Suprapubic skin (tissue), 4 donors: ENCODE data around the gene NAA60. TPM values are rescaled to one million over a fixed set of nuclear protein-coding genes. Genes with fewer than 3 reads are reported as not detected.

Experiments
- DNase-seq, 2 donors: peaks; one replicate each; pipeline ENCODE4 v3.0.0-alpha.2; 2019; ENCODE audit warnings: low spot score in 2 of 2
- H3K27ac ChIP-seq: fragments of 200-600 bp; sonication (generic); one replicate; pipeline ENCODE4 v1.5.1; 2019
- H3K27me3 ChIP-seq: fragments of 200-600 bp; sonication (generic); one replicate; pipeline ENCODE4 v1.5.1; 2019
- H3K36me3 ChIP-seq: fragments of 200-600 bp; sonication (generic); one replicate; pipeline ENCODE4 v1.5.1; 2019
- H3K4me1 ChIP-seq: fragments of 200-600 bp; sonication (generic); one replicate; pipeline ENCODE4 v1.5.1; 2019
- H3K4me3 ChIP-seq: fragments of 200-600 bp; sonication (generic); one replicate; pipeline ENCODE4 v1.5.1; 2019; ENCODE audit warnings: mild to moderate bottlenecking
- H3K9me3 ChIP-seq: fragments of 200-600 bp; sonication (generic); one replicate; pipeline ENCODE4 v1.5.1; 2019
- EP300 ChIP-seq: sonication (generic); formaldehyde crosslinking; IDR thresholded peaks from one replicate; pipeline ENCODE4 v1.6.1; 2017; ENCODE audit warnings: antibody characterized with exemption
- POLR2A ChIP-seq, 2 donors: fragments of 450-650 bp; IDR thresholded peaks; one replicate each; pipeline ENCODE4 v1.6.1; 2017; ENCODE audit warnings: antibody characterized with exemption in 2 of 2, mild to moderate bottlenecking in 2 of 2, moderate library complexity in 2 of 2
- POLR2AphosphoS5 ChIP-seq, 3 donors: sonication (generic); formaldehyde crosslinking; IDR thresholded peaks; one replicate each; pipeline ENCODE4 v1.6.1; 2017; ENCODE audit warnings: antibody characterized with exemption in 3 of 3
- WGBS: methylation state at CpG from one replicate; pipeline ENCODE4 v1.1.5; 2018; 5-methylcytosine and 5-hydroxymethylcytosine counted together
- total RNA-seq, 4 donors: library from RNA; depleted of rRNA; stranded (reverse); fragments of >200 nt; gene quantifications; one replicate each; pipeline ENCODE4 v1.1.0, GENCODE V29; 2016
- TF ChIP-seq, protein P1 (sequence below), 2 donors: fragments of 200-600 bp in 1 of 2; fragments of 450-650 bp in 1 of 2; sonication (generic) in 1 of 2; IDR thresholded peaks; one replicate each; pipeline ENCODE4 v1.5.1; 2016 to 2019; ENCODE audit warnings: antibody characterized with exemption in 2 of 2, mild to moderate bottlenecking in 1 of 2, moderate library complexity in 1 of 2

Gene NAA60
- total RNA-seq, 4 donors from 2014 or later, result 20.9 to 40.2 (median 26.4) TPM

DNA sequence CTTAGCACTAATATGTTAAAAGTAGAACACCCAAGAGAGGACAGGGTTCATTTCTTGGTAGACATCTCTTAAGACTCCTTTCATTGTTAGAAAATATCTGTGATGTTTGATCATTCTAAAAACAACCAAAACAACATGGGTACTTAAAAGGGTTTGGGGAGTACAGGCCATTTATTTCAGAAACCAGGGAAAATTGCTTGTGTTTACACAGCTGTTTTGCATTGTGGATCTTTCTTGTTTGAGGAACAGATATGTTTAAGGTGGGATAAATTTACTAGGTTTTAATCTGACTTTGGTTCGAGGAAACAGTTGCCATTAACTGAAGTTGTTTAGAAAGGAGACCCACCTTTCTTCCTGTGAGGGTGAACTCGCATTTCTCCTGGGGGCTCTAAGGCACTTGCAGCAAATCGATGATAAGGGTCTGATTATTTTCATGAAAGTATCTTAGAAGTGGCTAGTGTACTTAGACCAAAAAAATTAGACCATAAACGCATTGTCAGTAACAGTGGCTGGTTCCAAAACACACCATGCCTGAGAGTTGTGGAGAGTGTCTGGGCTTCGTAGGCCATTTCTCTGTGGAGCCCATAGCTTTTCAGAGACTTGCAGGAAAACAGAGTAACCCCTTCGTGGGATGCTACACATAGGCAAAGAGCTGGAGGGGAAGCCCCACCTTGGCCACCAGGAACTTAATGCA is 75.0 kb downstream of the NAA60 start:
- Histone ChIP-seq H3K4me3 (no peak overlapping the region), H3K36me3 (peaks cover 62% of the 10 kb centered on the region), H3K27ac (no peak overlapping the region), H3K9me3 (no peaks in the 10 kb centered on the region), H3K4me1 (no peaks in the 10 kb centered on the region), H3K27me3 (no peaks in the 10 kb centered on the region)
- no peak for DNase-seq
- 84% methylated on average over 6 of the region's 6 CpGs for WGBS
- no peak for TF ChIP-seq EP300
- TF ChIP-seq, protein P1, sequence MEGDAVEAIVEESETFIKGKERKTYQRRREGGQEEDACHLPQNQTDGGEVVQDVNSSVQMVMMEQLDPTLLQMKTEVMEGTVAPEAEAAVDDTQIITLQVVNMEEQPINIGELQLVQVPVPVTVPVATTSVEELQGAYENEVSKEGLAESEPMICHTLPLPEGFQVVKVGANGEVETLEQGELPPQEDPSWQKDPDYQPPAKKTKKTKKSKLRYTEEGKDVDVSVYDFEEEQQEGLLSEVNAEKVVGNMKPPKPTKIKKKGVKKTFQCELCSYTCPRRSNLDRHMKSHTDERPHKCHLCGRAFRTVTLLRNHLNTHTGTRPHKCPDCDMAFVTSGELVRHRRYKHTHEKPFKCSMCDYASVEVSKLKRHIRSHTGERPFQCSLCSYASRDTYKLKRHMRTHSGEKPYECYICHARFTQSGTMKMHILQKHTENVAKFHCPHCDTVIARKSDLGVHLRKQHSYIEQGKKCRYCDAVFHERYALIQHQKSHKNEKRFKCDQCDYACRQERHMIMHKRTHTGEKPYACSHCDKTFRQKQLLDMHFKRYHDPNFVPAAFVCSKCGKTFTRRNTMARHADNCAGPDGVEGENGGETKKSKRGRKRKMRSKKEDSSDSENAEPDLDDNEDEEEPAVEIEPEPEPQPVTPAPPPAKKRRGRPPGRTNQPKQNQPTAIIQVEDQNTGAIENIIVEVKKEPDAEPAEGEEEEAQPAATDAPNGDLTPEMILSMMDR (IDR thresholded peaks at IDR 0.05), result no peak
- no peak for TF ChIP-seq POLR2A (IDR thresholded peaks at IDR 0.05)
- no peak for TF ChIP-seq POLR2AphosphoS5 (IDR thresholded peaks at IDR 0.05)

DNA sequence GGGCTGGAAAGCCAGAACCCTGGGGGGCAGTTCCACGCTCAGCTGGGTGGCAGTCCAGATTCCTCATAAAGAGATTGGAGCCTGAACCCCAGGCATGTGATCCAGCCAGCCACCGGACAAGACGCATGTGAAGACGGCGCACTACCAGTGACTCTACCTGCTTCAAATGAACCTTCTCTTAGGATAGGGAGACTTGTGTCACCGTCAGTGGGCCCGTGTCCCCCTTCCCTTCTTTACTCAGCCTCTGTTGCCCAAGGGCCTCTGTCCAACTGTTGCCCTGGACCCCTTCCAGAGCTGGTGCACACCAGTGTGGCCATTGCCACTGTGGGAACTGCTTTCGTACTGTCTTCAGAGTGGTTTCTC is 75.5 kb downstream of the NAA60 start:
- peak in 1 of 2 donors; percentile 56 for DNase-seq
- WGBS, result 88% methylated on average over 4 of the region's 8 CpGs
- Histone ChIP-seq H3K4me3 (no peak overlapping the region), H3K27me3 (no peaks in the 10 kb centered on the region), H3K27ac (no peak overlapping the region), H3K4me1 (no peaks in the 10 kb centered on the region), H3K9me3 (no peaks in the 10 kb centered on the region), H3K36me3 (peaks cover 62% of the 10 kb centered on the region)
- TF ChIP-seq EP300 (no peak), POLR2AphosphoS5 (IDR thresholded peaks at IDR 0.05) (no peak), POLR2A (IDR thresholded peaks at IDR 0.05) (no peak)
- TF ChIP-seq, protein P1 (IDR thresholded peaks at IDR 0.05), result no peak

DNA sequence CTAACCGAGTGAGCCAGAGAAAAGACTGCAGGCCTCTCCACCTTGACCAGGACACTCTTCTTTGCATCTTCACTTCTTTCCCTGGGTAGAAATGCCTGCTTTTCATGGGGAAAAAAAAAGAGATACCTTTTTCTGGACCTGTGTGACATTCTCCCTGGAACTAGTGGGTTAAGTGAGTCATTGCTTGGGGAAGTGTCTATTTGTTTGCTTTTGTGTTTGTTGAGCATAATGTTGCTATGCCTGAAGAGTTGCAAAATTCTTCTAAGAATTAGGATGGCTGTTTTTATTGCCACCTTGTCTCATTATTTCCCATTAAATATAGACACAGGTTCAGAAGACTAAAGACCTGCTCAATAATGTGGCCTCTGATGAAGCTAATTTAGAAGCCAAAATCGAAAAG is 76.1 kb downstream of the NAA60 start:
- H3K4me3 ChIP-seq, result no peak overlapping the region
- TF ChIP-seq EP300 (no peak), POLR2A (IDR thresholded peaks at IDR 0.05) (no peak), POLR2AphosphoS5 (IDR thresholded peaks at IDR 0.05) (no peak)
- TF ChIP-seq, protein P1 (IDR thresholded peaks at IDR 0.05), result no peak
- peaks cover 60% of the 10 kb centered on the region for H3K36me3 ChIP-seq
- DNase-seq, result no peak
- no peaks in the 10 kb centered on the region for H3K9me3 ChIP-seq
- H3K27ac ChIP-seq, result no peak overlapping the region
- no peaks in the 10 kb centered on the region for H3K27me3 ChIP-seq
- WGBS, result 91% methylated on average over 2 of the region's 2 CpGs
- H3K4me1 ChIP-seq, result no peaks in the 10 kb centered on the region

DNA sequence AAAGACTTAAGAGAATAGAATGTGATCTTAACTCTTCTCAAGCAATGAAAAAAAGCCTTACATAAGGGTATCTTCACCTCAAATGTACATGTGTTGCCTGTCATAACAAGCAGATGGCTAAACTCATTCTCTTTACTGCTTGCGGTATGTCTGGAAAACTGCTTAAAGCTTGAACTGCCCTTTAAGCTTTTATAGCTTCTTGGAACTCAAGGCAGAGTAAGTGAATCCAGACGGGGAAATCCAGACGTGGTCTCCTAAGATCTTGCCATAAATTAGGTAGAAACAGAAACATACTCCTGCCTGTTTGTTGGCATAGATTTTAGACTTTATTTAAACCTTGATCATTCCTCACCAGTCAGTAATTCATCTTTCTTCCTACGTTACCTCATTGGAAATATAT is 76.9 kb downstream of the NAA60 start:
- TF ChIP-seq EP300, result no peak
- TF ChIP-seq, protein P1 (IDR thresholded peaks at IDR 0.05), result no peak
- no peak for TF ChIP-seq POLR2A (IDR thresholded peaks at IDR 0.05)
- no peak for TF ChIP-seq POLR2AphosphoS5 (IDR thresholded peaks at IDR 0.05)
- Histone ChIP-seq H3K27ac (peak overlapping the region; percentile 32), H3K9me3 (no peaks in the 10 kb centered on the region), H3K27me3 (no peaks in the 10 kb centered on the region), H3K4me3 (no peak overlapping the region), H3K36me3 (peaks cover 63% of the 10 kb centered on the region), H3K4me1 (no peaks in the 10 kb centered on the region)
- 61% methylated on average over 4 of the region's 4 CpGs for WGBS
- no peak for DNase-seq

DNA sequence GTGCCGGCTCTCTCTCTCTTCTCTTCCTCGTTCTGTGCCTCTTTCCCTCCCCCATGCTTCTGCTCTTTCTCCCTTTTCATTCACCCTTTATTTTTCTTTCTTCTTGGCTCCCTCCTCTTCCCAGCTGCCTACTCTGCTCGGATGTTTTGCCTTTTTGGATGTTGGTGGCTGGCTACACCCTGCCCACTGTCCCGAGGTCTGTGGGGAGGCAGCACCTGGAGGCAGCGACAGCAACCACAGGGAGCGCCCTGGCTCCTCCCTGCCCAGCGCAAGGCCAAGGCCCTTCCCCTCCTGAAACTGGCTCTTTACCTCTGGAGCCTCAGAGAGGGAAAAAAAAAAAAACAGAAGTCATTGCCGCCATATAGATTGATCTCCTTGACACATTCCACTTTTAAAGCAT is 77.4 kb downstream of the NAA60 start:
- Histone ChIP-seq H3K27me3 (no peaks in the 10 kb centered on the region), H3K4me3 (no peak overlapping the region), H3K9me3 (no peaks in the 10 kb centered on the region), H3K36me3 (peaks cover 65% of the 10 kb centered on the region), H3K27ac (peak overlapping the region; percentile 32), H3K4me1 (no peaks in the 10 kb centered on the region)
- TF ChIP-seq POLR2AphosphoS5 (IDR thresholded peaks at IDR 0.05) (no peak), POLR2A (IDR thresholded peaks at IDR 0.05) (no peak), EP300 (no peak)
- TF ChIP-seq, protein P1 (IDR thresholded peaks at IDR 0.05), result no peak
- 44% methylated on average over 8 of the region's 8 CpGs for WGBS
- no peak for DNase-seq
